ENCODE results near the gene AQP12B. TPM values are rescaled to one million over a fixed set of nuclear protein-coding genes. Genes with fewer than 3 reads are reported as not detected.

AQP12B gene
- total RNA-seq, 2 donors from 2014 or later: 0.85 to 2.4 TPM

DNA sequence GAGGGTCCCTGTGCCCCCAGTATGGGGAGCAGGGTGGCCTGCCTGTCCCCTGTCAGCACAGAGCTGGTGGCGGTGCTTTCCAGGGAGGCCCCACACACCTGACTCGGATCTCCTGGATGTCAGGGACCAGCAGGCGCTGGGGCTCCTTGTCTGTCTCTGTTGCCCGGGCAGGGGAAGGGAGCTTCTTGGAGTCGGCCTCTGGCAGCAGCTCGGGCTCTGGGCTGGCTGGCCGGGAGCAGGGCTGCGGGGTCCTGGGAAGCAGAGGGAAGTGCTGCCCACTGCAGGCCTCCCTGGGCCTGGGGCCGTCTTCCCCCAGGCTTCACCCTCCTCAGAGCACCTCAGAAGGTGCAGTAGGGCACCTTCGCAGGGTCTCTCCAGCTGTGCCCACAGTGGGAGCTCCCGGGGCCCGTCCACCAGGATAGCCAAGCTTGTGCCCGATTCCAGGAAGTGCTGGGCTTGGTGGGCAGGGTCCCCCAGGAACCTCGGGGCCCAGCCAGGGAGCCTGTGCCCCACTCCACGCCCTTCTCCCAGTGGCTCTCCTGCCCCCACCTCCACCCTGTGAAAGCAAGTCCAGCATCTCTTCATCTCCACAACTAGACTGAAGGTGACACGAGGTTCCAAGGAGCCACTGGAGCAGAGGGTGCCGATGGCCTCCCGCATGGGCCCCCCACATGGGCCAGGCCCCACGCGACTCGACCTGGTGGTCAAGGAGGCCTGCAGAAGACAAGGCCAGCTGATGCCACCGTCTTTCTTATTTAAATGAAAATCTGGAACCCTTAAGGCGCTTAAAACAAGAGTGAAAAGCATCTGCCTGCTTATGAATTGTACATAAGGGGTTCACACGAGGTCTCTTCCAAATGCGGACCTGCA is 37.2 kb upstream of the AQP12B start:
- intact Hi-C loops (cut with DNase I, micrococcal nuclease): no loop called here
- no peak for DNase-seq
- no peak for ATAC-seq

DNA sequence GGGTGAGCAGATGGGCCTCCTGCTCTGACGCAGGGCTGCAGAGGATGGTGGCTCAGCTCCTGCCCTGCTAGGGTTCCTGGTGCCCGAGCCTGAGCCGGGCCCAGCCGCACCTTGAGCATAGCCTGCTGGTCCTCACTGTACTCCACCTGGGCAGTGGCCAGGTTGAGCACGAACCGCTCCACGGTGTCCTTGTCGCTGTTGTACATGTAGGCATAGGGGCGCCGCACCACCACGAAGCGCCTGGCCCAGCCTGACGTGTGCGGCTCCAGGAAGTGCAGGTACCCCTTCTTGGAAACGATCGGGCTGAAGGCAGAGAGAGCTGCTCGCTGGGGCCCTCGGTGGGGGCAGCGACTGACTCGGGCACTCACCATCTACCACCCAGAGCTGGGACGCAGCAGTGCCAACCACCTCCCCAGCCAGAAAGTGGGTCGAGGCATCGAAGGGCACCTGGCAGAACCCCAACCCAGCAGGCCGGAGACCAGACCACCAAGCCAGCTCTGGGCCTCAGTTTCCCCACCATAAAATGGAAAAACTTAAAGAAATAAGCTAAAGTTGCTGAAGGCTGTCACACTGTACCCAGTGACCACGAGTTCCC is 36.3 kb upstream of the AQP12B start:
- DNase-seq (no peak), ATAC-seq (no peak)
- intact Hi-C loops (cut with DNase I, micrococcal nuclease): no loop called here

DNA sequence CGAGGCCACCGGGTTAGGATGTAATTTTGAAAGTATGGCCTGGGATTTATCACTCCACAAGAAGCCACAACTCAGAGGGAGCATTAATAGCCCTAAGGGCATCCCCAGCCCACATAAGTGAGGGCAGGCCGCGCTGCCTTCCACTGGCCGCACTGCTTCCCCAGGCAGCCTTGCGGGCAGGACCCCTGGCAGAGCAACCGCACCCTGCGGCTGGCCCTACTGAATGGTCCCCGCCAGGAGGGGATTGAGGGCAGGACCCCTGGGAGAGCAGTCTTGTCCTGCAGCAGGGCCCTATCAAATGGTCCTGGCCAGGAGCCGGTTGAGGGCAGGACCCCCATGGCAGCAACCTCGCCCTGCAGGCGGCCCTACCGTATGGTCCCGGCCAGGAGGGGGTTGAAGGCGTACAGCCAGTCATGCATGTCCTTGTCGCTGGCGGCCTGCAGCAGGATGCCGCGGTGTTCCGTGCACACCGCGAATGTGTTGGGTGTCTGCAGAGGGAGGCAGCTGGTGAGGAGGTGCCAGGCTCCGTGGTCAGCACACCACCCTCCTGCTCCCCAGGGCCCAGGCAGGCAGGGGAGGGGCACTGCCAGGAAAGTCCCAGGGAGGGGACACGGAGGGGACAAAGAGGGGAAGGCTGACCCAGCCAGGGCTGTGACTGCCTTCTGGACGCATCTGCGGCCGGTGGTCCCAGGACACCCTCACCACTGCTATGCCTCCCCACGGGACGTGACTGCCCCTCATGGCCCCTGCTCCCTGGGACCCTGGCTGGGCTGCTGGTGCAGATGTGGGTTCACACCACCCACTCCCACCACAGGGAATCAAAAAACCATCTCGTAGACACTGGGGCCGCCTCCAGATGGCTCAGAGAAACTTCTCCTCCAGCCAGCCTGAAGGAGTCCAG is 35.2 kb upstream of the AQP12B start:
- intact Hi-C loops (cut with DNase I, micrococcal nuclease): no loop called here

DNA sequence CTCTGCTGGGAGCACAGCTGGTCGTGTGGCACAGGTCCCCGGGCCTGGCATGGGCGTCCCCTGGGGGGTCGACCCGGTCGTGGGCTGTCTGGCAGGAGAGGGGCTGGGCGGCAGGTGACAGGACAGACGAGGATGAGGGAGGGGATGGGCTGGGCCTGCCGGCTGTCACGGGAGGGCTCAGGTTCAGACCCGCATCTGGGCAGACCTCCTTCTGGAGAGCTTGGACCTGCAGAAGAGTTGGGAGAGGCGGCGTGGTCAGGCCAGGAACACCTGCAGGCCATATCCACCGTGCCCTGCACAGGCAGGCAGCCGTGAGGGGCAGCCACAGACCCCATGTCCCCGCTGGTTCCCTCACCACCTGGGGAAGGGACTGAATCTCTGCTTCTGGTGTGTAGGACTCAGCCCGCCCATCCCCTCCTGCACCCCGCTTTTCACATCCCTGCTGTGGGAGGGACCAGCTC is 34.5 kb upstream of the AQP12B start:
- DNase-seq: no peak
- ATAC-seq: no peak
- intact Hi-C loops (cut with DNase I, micrococcal nuclease): no loop called here

More for the DNA sequence above, 35.2 kb upstream of the AQP12B start:
- DNase-seq (no peak), ATAC-seq (no peak)

DNA sequence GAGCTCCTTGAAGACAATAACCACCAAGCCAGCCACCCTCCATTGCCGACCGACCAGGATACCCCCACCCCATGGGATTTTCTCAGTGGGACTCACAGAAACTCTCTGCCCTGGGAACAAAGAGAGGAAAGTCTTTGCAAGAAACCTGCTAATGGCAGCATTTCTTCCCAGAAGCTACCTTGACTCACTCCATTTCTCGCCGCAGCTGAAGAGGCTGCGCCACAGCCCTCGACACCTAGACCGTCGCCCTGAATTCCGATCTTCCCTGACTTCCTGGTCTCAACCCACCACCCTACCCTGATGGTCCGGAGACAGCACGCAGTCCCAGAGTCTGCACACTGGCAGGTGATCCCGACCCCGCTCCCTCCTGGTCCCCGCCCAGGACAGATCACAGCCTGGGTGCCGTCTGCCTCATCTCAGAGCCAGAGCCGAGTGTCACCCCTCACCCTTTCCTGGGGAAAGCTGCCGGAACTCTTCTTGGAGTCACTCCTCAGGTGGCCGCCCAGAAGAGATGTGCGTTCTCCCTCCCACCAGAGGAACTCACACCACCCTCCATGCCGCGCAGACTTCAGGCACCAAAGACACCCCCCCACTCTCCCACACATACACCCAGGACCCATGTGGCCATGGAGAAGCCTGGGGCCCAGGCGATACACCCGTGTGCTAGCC is 33.6 kb upstream of the AQP12B start:
- intact Hi-C loops (cut with DNase I, micrococcal nuclease): no loop called here
- DNase-seq (no peak), ATAC-seq (no peak)

DNA sequence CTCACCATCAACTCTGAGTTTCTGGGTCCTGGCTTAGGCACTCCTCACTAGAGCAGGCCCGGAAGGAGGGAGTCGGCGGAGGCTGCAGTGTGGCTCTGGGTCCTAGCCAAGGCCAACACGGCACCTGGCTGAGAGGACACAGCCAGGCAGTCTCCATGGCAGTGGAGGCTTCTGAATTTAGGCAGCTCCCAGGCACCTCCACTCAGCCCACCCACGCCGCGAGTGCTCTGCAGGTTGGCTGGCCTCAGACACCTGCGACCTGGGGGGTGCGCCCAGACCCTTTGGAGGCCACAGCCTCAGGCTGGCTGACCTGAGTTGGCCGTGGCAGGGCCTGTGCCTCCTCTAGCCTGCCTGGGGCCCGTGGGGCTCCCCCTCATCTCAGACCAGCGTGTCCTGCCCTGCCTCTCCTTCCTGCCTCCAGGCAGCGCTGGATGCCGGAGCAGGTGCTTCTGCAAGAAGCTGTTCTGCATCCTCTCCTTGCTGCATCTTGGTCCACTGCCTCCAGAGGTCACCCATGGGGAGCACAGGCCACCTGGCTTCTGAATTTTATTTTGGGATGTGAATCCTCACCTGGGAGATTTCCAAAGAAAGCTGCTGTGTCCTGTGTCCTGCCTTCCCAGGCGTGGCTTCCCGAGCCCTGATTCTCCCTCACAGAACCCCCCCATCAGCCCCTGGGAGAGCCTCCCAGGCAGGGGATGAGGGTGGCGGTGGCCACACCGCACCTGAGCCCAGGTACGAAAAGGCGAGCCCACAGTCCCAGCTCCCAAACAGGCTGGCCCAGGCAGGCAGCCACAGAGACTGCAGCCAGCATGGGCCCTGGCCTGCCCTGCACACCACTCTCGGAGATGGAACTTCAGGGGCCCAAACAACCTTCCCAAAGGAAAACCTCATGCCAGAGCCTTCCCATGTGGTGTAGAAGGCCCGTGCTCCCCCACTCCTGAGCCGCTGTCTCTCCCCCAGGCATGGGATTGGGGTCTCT is 32.4 kb upstream of the AQP12B start:
- intact Hi-C loops (cut with DNase I, micrococcal nuclease): no loop called here
- ATAC-seq (no peak), DNase-seq (no peak)

DNA sequence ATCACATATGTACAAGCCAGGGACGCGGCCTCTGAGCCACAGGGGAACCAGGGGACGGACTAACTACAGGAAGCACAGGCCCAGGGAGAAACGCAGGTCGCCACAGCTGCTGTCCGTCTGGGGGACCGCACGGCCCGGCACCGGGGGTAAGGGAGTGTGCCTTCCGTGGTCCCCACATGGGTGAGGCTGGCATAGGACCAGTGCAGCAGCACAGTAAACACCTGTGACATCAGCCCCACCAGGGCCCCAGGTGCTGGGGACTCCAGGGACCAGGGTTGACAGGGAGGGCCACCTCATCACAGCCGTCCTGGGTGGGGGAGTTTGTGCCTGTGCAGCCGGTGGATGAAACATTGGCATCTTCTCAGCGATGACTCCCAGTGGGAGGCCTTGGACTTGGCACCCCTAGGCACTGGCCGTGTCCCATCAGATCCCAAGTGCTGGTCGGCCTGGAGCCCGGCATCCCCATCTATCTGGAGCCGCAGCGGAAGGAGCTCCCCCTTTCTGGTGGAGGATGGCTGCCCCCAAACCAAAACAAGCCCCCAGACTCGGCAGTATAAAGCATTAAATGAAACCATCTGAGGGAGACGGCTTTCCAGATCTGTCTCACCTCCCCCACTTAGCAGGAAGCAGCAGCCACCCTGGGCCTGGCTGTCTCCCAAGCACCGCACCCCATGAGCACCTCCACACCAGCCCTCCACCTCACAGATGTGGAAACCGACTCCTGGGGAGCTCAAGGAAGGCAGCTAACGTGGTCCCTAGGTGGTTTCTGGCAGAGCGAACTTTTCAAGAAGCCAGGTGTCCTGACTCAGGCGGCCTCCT is 31.5 kb upstream of the AQP12B start:
- intact Hi-C loops (cut with DNase I, micrococcal nuclease): no loop called here
- DNase-seq (no peak), ATAC-seq (no peak)

DNA sequence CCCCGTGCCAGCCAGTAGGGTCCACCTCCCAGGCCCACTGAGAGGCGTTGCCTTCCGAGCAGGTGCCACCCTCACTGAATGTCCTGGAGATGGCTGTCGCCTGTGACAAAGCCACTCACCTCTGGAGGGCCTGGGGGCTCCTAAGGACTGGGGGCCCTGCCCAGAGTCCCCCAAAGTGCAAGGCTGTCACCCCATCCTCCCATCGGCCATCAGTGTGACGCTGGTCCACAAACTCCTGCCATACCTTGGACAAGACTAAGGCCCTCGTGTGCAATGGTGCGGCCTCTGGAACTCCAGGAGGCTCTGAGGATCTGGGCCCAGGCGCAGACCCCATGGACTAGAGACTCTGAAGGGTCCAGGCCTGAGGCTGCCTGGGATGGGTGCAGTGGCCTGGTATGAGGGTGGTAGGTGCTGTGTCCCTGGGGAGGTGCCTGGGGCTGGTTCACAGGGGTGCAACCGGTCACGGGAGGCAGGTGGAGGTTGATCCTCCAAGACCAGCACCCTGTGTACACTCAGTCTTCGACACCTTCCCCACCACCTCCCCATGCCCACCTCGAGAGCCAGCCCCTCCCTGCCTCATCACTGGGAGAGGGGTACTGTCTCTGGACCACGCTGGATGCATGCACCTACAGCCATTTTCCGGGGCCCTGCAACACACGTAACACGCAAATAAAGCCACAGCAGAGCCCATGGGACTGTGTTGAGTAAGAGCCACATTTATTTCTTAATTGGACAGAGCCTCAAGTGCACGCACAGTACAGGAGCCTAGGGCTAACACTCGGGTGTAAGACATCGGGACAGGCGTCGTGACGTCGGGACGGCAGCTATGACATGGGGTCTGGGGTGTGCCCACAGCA is 30.6 kb upstream of the AQP12B start:
- intact Hi-C loops (cut with DNase I, micrococcal nuclease): no loop called here
- DNase-seq (no peak), ATAC-seq (no peak)

DNA sequence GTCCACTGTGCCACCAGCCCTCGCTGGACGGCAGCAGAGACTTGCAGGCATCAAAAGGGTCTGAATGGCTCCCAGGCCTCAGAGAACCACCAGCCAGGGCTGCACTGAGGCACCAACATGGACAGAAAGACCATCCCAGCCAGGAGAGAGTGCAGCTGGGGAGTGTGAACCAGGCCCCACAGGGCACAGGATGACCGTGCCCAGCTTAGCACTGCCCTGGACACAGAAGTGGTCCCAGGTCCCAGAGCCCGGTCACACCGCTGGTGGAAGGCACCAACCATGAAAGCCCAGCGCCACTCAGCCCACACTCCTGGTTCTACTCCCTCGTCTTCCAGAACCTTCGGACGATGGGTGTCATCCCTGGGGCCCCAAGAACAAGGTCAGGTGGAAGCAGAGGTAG is 29.4 kb upstream of the AQP12B start:
- ATAC-seq: no peak
- intact Hi-C loops (cut with DNase I, micrococcal nuclease): no loop called here
- no peak for DNase-seq

DNA sequence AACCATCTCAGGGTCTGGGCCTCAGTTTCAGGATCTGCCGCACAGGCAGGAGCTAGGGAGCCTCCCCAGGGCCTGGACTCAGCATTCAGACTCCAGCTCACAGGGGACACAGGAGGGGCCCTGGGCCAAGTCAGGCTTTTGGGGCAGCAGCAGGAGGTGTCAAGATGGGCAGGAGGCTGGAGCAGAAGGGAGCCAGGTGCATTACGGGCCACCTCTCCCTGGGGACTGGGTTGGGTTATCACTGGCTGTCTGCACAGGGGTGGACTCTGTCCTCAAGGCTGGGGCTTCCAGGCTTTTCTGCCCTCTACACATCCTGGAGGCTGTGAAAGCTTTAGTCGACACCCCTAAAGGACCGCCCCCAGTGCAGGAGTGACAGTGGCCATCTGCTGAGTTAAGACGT is 29.0 kb upstream of the AQP12B start:
- intact Hi-C loops (cut with DNase I, micrococcal nuclease): no loop called here
- no peak for DNase-seq
- no peak for ATAC-seq

DNA sequence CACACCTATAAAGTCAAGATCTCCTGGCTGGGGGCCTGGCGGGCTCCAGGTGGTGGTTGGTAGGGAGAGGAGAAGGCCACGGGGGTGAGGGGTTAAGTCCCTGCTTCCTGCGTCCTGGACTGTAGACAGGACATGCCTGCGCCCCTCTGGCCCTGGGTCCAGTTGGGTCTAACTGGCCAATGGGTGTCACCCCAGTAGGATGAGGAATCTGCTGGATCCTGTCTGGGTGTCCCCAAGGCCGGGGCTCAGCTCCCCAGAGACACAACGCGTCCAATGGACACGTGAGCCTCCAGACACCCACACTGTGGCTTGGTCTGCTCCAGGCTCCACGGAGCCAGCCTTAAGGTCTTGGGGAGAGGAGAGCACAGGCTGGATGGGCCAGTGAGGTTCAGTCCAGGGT is 28.6 kb upstream of the AQP12B start:
- DNase-seq: no peak
- ATAC-seq: no peak
- intact Hi-C loops (cut with DNase I, micrococcal nuclease): no loop called here

DNA sequence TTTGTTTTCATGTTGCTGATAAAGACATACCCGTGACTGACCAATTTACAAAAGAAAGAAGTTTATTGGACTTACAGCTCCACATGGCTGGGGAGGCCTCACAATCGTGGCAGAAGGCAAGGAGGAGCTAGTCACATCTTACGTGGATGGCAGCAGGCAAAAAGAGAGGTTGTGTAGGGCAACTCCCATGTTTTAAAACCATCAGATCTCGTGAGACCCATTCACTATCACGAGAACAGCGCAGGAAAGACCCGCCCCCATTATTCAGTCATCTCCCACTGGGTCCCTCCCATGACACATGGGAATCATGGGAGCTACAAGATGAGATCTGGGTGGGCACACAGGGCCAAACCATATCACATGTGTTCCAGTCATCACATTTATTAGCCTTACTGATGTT is 25.8 kb upstream of the AQP12B start:
- DNase-seq (no peak), ATAC-seq (no peak)
- intact Hi-C loops (cut with DNase I, micrococcal nuclease): loop anchor here in 1 of 2 donors (10.0 kb wide), 1 partner anchor 194 kb away; no protein-coding TSS in a partner anchor

DNA sequence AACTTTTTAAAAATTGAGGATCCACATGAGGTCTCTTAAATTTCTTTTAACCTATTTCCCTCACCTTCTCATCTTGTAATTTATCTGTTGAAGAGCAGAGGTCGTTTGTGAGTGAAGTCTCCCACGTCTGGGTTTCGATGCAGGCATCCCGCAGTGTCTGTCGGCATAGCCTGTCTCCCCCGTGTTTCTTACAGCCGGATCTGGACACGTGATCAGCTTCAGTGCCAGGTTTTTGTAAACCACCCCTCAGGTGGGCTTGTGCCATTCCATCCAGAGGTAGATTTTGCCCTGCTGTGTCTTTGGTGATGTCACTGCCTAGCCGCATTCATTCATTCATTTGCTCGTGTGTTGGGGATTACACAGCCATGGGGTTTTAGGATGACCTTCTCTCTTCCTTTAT is 25.1 kb upstream of the AQP12B start:
- DNase-seq: no peak
- no peak for ATAC-seq
- intact Hi-C loops (cut with DNase I, micrococcal nuclease): loop anchor here in 1 of 2 donors (10.0 kb wide), 1 partner anchor 193 kb away; no protein-coding TSS in a partner anchor

DNA sequence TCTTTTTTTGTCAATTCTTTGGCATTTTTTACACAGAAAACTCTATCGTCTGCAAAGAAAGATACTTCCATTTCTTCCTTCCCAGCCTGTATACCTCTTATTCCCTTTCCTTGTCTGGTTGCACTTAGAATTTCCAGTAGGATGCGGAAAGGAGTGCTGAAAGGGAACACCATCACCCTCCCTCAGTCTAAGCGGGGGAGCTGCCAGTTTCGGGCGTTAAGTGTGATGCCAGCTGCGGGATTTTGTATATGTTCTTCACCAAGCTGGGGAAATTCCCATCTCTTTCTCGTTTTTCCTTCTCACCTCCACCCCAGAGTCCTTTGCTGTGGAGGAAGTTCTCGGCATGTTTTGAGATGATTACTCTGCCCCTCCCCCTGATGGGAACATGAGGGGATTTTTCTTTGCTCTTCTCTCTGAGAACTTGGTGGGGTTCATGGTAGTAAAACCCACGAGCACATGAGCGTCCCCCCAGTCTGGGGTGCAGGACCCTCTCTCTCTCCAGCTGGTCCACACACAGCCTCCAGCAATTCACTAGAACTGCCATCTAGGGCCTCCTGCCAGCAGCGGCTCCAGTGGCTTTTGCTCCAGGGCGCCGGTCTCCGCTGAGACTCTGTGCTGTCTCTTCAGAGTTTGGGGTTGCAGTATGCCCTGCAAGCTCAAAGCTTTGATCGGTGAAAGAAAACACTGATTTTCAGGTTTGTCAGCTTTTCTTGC is 24.5 kb upstream of the AQP12B start:
- DNase-seq: no peak
- intact Hi-C loops (cut with DNase I, micrococcal nuclease): loop anchor here in 1 of 2 donors (10.0 kb wide), 1 partner anchor 192 kb away; no protein-coding TSS in a partner anchor

DNA sequence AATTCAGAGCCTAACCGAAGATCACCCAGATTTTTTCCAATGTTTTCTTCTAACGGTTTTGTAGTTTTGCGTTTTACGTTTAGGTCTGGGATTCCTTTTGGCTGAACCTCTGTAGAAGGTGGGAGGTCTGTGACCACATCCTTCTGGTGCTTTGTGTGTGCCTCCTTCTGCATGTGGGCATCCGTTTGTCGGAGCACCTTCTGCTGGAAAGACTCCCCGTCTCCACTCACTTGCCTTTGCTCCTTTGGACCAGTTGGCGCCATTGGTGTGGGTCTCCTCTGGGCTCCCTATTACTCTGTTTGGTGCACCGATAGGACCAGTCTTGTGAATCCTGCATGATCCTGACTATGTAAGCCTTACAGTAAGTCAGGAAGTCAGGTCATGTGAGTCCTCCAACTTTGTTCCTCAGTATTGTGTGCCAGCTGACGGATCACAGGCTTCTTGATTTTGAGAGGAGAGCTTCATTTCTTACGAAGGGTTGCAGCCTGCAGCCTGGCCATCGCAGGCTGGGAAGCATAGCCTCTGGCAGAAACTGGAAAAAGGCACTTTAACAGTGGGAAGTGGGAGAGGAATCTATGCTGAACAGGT is 22.6 kb upstream of the AQP12B start:
- ATAC-seq (no peak), DNase-seq (no peak)
- intact Hi-C loops (cut with DNase I, micrococcal nuclease): loop anchor here in 1 of 2 donors (10.0 kb wide), 1 partner anchor 190 kb away; no protein-coding TSS in a partner anchor

More for the DNA sequence above, 24.5 kb upstream of the AQP12B start:
- no peak for ATAC-seq
